Astrocyte (in vitro differentiated cells and primary cell): ENCODE results near the gene ATP13A4.

ENCODE experiments used
- EZH2 ChIP-seq: IDR thresholded peaks from 2 replicates; pipeline ENCODE4 v1.6.1; 2012; ENCODE audit warnings: mild to moderate bottlenecking, low read length, inconsistent platforms; ENCODE audit not compliant: insufficient read depth
- TF ChIP-seq, protein P1 (sequence below): IDR thresholded peaks from 2 replicates; pipeline ENCODE4 v1.5.1; 2011; ENCODE audit warnings: low read depth, mild to moderate bottlenecking, inconsistent platforms, low read length, moderate library complexity; ENCODE audit not compliant: insufficient read depth

DNA sequence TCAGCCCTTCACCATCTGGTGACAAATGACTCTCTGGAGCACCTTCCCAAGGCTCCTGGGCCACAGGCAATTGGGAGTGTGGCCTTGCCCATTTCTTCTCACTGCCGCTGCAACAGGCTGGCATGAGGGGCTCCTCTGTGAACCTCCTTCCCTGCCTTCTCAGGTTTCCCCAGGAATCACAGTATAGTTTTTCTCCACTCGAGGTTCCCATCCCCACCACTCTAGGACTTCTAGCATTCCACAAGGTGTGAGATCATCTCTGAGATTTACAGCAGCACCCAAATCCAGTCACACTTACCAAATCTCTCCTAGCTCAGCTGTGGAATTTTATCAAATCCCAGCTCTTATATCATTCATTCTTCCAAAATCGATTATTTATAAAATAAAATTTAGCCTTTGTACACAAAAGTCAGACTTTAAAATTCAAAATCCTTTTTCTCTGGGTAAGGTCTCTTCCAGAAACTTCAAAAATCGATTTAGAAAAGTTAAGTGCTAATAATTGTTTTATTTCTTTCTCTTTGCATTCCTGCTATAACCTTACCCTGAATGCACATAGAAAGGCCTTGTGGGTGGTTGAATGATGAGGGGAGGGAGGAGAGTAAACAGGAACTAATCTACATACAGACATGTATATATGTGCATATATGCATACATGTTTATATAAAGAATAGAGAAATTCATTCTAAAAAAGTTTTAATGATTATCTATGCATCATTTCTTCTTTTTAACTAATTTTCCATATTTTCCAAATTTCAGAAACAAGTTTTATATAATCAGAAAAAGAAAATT is 18.9 kb upstream of the ATP13A4 start:
- no peak for TF ChIP-seq EZH2
- TF ChIP-seq, protein P1, sequence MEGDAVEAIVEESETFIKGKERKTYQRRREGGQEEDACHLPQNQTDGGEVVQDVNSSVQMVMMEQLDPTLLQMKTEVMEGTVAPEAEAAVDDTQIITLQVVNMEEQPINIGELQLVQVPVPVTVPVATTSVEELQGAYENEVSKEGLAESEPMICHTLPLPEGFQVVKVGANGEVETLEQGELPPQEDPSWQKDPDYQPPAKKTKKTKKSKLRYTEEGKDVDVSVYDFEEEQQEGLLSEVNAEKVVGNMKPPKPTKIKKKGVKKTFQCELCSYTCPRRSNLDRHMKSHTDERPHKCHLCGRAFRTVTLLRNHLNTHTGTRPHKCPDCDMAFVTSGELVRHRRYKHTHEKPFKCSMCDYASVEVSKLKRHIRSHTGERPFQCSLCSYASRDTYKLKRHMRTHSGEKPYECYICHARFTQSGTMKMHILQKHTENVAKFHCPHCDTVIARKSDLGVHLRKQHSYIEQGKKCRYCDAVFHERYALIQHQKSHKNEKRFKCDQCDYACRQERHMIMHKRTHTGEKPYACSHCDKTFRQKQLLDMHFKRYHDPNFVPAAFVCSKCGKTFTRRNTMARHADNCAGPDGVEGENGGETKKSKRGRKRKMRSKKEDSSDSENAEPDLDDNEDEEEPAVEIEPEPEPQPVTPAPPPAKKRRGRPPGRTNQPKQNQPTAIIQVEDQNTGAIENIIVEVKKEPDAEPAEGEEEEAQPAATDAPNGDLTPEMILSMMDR, result no peak
